Choroid plexus epithelial cell (primary cell): ENCODE measurements around the gene SETD5.

Experiments used
- DNase-seq: peaks from one replicate; pipeline ENCODE4 v3.0.0-alpha.2; 2010; ENCODE audit warnings: low read depth
- H3K4me3 ChIP-seq: 2 replicates; pipeline ENCODE4 v1.5.1; 2011; ENCODE audit warnings: low read depth, mild to moderate bottlenecking, control low read depth, low read length, moderate library complexity
- TF ChIP-seq, protein P1 (sequence below): conservative IDR thresholded peaks from 2 replicates; pipeline ENCODE4 v1.5.1; 2011; ENCODE audit warnings: low read depth, mild to moderate bottlenecking, control low read depth, inconsistent platforms, low read length, moderate library complexity

Gene SETD5

GRCh38 chr3:9439331-9439730, 41.9 kb downstream of the SETD5 start:
- TF ChIP-seq, protein P1, sequence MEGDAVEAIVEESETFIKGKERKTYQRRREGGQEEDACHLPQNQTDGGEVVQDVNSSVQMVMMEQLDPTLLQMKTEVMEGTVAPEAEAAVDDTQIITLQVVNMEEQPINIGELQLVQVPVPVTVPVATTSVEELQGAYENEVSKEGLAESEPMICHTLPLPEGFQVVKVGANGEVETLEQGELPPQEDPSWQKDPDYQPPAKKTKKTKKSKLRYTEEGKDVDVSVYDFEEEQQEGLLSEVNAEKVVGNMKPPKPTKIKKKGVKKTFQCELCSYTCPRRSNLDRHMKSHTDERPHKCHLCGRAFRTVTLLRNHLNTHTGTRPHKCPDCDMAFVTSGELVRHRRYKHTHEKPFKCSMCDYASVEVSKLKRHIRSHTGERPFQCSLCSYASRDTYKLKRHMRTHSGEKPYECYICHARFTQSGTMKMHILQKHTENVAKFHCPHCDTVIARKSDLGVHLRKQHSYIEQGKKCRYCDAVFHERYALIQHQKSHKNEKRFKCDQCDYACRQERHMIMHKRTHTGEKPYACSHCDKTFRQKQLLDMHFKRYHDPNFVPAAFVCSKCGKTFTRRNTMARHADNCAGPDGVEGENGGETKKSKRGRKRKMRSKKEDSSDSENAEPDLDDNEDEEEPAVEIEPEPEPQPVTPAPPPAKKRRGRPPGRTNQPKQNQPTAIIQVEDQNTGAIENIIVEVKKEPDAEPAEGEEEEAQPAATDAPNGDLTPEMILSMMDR = no peak
- no peak overlapping the region for H3K4me3 ChIP-seq
- DNase-seq = peak; percentile 24

GRCh38 chr3:9441501-9442221, 44.2 kb downstream of the SETD5 start:
- TF ChIP-seq, protein P1 = no peak

GRCh38 chr3:9448071-9448470, 50.7 kb downstream of the SETD5 start:
- no peak overlapping the region for H3K4me3 ChIP-seq
- no peak for DNase-seq
- TF ChIP-seq, protein P1 = no peak

More at GRCh38 chr3:9441501-9442221, 44.2 kb downstream of the SETD5 start:
- DNase-seq = no peak
- no peak overlapping the region for H3K4me3 ChIP-seq

DNA sequence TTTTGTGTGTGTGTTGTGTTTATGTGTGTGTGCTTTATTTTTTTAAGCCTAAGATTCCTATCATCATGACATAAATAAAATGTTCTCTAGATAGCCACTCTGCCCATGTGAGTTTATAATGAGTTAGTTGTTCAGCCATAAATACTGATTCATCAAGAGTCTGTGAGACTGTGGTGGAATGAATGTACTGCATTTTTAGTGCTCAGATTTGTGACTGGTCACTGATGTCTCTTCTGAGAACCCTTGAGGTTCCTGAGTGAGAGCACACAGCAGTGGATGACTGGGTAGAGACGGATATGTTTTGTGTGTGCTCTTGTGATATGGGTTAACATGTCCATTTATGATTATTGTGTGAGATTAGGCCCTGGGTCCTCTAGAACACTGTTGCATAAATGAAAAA, 51.2 kb downstream of the SETD5 start:
- no peak for DNase-seq
- no peak overlapping the region for H3K4me3 ChIP-seq
- TF ChIP-seq, protein P1 = no peak

- TF ChIP-seq, protein P1 = no peak
- DNase-seq = no peak
- no peak overlapping the region for H3K4me3 ChIP-seq
Observed at GRCh38 chr3:9450126-9450525, 52.7 kb downstream of the SETD5 start.

GRCh38 chr3:9450991-9451390, 53.6 kb downstream of the SETD5 start:
- H3K4me3 ChIP-seq = no peak overlapping the region
- DNase-seq = no peak
- TF ChIP-seq, protein P1 = no peak

DNA sequence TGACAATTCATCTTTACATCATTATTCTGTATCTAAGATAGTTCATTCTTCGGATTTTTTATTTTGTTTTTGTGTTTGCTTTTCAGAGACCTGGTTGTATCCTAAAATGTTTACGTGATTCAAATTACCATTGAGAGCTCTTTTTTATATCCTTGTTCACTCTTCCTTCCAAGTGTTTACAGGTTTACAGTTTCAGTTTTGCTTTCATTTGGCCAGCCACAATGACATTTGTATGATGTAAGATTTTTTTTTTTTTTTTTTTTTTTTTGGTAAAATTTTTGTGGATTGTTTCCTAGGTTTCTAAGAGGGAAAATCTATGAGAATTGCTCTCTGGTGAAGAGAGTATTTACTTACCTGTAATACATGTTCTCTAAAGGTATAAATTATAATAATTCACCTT, 55.0 kb downstream of the SETD5 start:
- TF ChIP-seq, protein P1 = no peak
- DNase-seq = peak; percentile 57

More for the DNA sequence above, 55.0 kb downstream of the SETD5 start:
- H3K4me3 ChIP-seq = no peak overlapping the region
